GM19324 (cell line): ENCODE results near the gene ZBTB25.

Source experiments
- ATAC-seq: cut with Tn5 transposase; IDR thresholded peaks from one replicate; pipeline ENCODE4 v1.9.1; 2021; ENCODE audit warnings: mild to moderate bottlenecking, moderate library complexity; ENCODE audit not compliant: unreplicated experiment, low FRiP score

Gene ZBTB25

GRCh38 chr14:64516969-64517368 is 13.3 kb upstream of the ZBTB25 start:
- ATAC-seq: no peak

- no peak for ATAC-seq
Observed at GRCh38 chr14:64515053-64515452, 11.4 kb upstream of the ZBTB25 start.

- no peak for ATAC-seq
Observed at GRCh38 chr14:64513271-64513670, 9.6 kb upstream of the ZBTB25 start.

DNA sequence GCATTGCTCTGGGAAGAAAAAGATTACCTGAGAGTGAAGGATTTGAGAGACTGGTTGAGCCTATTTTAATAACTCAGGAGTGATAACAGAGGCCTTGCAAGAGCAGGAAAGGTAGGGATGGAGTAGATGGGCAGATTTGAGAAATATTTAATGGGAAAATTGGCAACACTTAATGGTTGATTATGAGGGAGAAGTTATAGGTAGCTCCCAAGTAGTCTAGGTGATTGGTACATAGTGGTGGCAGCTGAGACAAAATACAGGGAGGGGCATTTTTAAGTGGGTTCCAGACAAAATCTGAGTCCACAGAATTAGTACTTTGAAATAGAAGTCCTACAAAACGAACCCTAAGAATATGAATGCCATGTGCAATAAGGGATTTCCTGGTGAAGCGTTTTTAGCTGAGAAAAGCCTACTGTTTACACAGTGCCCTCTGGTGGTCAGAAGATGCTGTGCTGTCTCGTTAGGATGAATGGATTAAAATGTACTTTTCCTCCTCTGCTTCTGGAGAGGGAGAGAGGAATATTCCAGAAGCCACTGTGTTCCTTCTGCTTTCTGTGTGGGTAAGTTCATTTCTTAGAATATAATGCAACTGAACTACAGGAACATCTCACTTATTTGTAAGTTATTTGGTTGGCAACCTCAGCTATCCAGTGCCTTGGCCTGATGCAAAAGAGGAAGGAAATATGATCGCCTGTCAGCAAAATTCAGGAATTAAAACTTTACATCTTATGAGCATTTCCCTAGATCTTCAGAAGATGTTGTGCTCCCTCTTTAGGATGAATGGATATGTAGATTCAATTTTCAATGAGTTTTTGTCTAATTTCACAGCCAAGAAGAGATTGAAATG is 7.4 kb upstream of the ZBTB25 start:
- ATAC-seq: no peak

DNA sequence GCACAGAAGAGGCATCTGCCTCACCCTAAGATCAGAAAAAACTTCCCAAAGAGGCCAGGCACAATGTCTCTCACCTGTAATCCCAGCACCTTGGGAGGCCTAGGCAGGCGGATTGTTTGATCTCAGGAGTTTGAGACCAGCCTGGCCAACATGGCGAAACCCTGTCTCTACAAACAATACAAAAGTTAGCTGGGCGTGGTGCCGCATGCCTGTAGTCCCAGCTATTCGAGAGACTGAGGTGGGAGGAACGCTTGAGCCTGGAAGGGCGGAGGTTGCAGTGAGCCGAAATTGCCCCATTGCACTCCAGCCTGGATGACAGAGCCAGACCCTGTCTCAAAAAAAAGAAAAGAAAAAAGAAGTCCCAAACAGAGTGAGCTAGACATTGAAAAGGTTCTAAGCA is 5.4 kb upstream of the ZBTB25 start:
- ATAC-seq: no peak

- ATAC-seq: no peak
Observed at GRCh38 chr14:64508215-64508776, 4.7 kb upstream of the ZBTB25 start.

- ATAC-seq: no peak
Observed at GRCh38 chr14:64507376-64508156, 3.9 kb upstream of the ZBTB25 start.

- no peak for ATAC-seq
Observed at GRCh38 chr14:64506721-64507120, 3.1 kb upstream of the ZBTB25 start.

DNA sequence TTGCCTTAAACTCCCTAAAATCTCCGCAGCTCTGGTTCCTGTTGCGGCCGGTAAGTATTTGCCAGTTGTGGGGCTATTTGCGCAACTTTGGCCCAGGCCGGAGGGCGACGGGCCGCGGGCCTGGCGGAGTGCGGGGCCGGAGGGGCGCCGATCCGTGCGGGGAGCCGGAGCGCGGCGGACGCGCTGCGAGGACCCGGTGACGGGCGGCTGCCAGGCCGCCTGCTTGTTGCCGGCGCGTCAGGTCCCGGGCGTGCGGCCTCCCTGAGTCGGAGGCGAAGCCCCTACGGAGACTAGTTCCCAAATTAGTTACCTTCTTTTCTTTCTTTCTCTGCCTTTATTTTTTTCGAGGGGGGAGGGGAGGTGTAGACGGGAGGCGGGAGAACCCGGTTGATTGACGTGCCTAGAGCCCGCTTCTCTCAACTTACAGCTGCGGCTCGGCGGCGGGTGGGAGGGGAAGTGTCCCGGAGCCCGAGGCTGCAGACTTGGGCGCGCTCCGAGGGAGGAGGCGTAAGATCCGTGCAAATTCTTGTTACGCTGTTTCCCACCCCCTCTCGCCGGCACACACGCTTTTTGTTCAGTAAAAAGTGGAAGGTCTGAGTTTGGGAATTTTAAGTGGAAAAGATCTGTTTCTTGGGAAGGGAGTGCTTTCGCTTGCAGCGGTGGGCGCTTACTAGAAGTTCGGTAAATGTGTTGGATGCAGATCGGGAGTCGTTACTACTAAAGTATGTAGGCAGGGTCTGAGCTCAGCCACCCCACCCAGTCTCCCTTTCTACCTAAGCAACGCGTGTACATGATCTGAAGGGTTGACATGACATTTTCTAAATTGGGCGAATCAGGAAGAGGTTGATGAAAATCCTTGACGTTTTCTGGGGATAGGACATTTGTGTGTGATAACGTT is 1.5 kb upstream of the ZBTB25 start:
- peak; percentile 29 for ATAC-seq

- ATAC-seq: peak; percentile 27
Observed at GRCh38 chr14:64504310-64504896, 765 bp upstream of the ZBTB25 start, which contains the start of gene ZBTB1. TSS of gene ZBTB1 (plus strand) at chr14:64504770. CDS start at chr14:64521505, 16,735 bp downstream.

GRCh38 chr14:64502887-64503433 is 678 bp downstream of the ZBTB25 start:
- no peak for ATAC-seq

GRCh38 chr14:64502456-64502855 is 1.2 kb downstream of the ZBTB25 start:
- no peak for ATAC-seq

DNA sequence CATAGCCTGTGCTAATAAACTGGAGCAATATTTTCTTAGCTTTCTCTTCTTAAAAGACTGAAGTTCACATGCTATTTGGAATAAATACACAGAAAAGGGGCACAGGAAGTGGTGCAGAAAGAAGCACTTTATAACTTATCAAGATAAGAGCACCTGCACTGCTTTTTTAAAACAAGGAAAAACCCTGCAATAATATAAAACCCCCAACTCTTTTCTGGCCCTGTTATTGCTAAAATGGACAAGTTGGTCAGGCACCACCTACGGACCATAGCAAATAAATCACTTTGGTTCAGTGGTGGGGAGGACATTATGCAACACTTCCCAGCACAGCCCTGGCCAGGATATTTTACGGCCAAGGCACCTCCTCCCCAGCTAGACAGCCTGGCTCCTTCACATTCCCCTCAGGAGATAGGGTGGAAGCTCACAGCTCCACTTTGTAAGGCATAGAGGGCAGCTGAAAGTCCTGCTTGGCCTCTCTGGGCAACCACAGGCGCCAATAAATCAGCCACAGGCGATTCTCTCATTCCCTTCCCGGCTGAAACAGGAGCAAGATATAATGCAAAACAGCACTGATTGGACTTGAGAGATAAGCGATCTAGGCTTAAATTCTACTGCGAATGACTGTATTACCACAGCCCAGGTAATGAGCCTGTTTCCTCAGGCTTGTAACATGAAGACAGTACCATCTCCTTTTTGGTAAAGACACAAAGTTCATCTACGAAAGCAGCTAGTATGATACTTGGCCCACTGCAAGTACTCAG is 2.0 kb downstream of the ZBTB25 start:
- no peak for ATAC-seq

GRCh38 chr14:64500088-64500487 is 3.5 kb downstream of the ZBTB25 start:
- ATAC-seq: no peak

DNA sequence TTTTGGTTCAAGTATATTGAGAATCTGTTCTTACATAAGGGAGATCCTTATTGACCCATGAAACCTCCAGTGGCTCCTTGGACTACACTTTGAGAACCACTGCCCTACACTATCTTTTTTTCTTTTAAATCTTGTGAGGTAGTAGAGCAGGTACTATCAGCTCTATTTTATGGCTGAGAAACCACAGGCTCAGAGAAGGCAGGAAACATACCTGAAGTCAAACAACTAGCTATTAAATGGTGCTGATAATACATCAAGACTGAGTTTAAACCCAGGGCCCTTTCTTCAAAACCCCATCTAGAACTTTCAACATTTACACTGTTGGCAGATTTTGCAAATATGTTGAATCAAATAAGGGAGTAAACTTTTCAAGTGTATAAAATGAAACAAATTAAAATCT is 6.9 kb downstream of the ZBTB25 start:
- ATAC-seq: no peak

- ATAC-seq: no peak
Observed at GRCh38 chr14:64495252-64495651, 8.4 kb downstream of the ZBTB25 start.

GRCh38 chr14:64493455-64493854 is 10.2 kb downstream of the ZBTB25 start:
- ATAC-seq: no peak

GRCh38 chr14:64491637-64492036 is 12.0 kb downstream of the ZBTB25 start:
- no peak for ATAC-seq

DNA sequence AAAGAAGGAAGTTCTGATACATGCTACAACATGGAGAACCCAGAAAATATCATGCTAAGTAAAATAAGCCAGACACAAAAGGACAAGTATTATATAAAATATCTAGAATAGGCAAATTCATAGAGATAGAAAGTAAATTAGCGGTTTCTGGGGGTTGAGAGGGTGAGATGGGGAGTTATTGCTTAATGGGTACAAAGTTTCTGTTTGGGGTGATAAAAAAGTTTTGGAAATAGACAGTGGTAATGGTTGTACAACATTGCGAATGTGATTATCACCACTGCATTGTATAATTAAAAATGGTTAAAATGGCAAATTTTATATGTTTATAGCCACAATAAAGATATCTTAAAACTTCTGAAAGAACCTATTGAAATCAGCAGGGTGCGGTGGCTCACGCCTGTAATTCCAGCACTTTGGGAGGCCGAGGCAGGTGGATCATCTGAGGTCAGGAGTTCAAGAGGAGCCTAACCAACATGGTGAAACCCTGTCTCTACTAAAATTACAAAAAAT is 15.0 kb downstream of the ZBTB25 start:
- ATAC-seq: no peak
